Measurements from ENCODE around the gene CACNA1E. TPM values are rescaled to one million over a fixed set of nuclear protein-coding genes. Genes with fewer than 3 reads are reported as not detected.

The CACNA1E gene
- total RNA-seq, 2 donors from 2014 or later: 0.02 TPM; not detected in 1

DNA sequence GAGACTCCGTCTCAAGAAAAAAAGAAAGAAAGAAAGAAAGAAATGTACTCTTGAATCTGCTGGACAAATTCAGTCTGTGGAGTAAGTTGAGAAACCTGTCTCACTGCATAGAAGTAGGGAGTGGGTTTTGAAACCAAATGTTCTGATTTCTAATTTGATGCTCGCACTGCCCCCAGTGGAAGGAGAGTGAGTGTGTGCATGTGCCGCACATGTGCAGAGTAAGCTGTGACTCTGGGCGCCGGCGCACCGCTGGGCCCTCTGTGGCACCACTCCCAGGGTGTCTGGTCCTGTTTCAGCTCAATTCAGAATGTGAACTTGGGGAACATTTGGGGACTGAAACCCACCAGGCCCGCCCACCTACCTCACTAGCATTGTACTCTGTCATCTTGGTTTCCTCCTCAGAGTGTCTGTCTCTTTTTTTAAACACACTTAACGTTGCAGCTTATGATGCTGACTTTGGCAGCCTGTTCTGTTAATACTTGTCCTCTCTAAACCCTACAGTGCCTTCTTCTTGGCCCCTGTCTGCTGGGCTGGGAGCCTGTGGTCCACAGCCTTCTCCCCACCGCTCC is 104.6 kb downstream of the CACNA1E start:
- DNase-seq (no peak), ATAC-seq (replicated peaks in 1 of 2) (no peak)
- no peaks in the 10 kb centered on the region for H3K9me3 Mint-ChIP-seq
- H3K27me3 Mint-ChIP-seq (ENCODE audit: low read depth): peaks cover 23% of the 10 kb centered on the region
- H3K4me3 Mint-ChIP-seq: no peak overlapping the region
- no peaks in the 10 kb centered on the region for H3K36me3 Mint-ChIP-seq (ENCODE audit: insufficient read depth in 2 of 2)
- H3K4me1 Mint-ChIP-seq (ENCODE audit: low read depth): no peaks in the 10 kb centered on the region
- no peak overlapping the region for H3K27ac Mint-ChIP-seq

GRCh38 chr1:181588631-181589030 is 105.3 kb downstream of the CACNA1E start:
- Mint-ChIP-seq H3K4me3 (no peak overlapping the region), H3K36me3 (ENCODE audit: insufficient read depth in 2 of 2) (no peaks in the 10 kb centered on the region), H3K27ac (no peak overlapping the region), H3K27me3 (ENCODE audit: low read depth) (peaks cover 26% of the 10 kb centered on the region), H3K9me3 (no peaks in the 10 kb centered on the region), H3K4me1 (ENCODE audit: low read depth) (no peaks in the 10 kb centered on the region)
- DNase-seq (no peak), ATAC-seq (replicated peaks in 1 of 2) (no peak)

GRCh38 chr1:181592255-181592859 is 109.0 kb downstream of the CACNA1E start:
- H3K27me3 Mint-ChIP-seq (ENCODE audit: low read depth): peaks cover 26% of the 10 kb centered on the region
- DNase-seq (no peak), ATAC-seq (replicated peaks in 1 of 2) (no peak)
- no peak overlapping the region for H3K27ac Mint-ChIP-seq
- H3K36me3 Mint-ChIP-seq (ENCODE audit: insufficient read depth in 2 of 2): no peaks in the 10 kb centered on the region
- H3K4me3 Mint-ChIP-seq: no peak overlapping the region
- H3K9me3 Mint-ChIP-seq: no peaks in the 10 kb centered on the region
- no peaks in the 10 kb centered on the region for H3K4me1 Mint-ChIP-seq (ENCODE audit: low read depth)

DNA sequence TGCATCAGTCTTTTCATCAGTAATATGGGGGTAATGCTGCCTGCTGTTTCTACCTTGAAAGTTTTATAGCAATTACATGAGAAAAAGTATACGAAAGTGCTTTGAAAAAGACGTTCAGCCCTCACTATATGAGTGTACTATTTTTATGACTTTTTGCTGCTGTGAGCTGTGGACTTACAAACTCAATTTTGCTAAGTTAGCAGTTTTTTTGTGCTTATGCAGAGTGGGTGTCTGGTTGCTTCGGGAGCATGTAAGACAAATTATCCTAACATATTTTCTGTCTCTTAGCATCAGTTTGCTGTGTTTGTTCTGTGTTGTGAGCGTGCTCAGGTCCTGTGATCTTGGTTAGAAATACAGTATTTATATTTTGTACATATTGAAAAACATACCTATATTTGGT is 109.7 kb downstream of the CACNA1E start:
- ATAC-seq (replicated peaks in 1 of 2): no peak
- Mint-ChIP-seq H3K4me3 (no peak overlapping the region), H3K9me3 (peaks cover 0 to 2% of the 10 kb centered on the region in 2 donors)

GRCh38 chr1:181594553-181594952 is 111.2 kb downstream of the CACNA1E start:
- Mint-ChIP-seq H3K36me3 (ENCODE audit: insufficient read depth in 2 of 2) (no peaks in the 10 kb centered on the region), H3K4me1 (ENCODE audit: low read depth) (no peaks in the 10 kb centered on the region), H3K4me3 (no peak overlapping the region), H3K27ac (no peak overlapping the region), H3K9me3 (peaks cover 0 to 2% of the 10 kb centered on the region in 2 donors), H3K27me3 (ENCODE audit: low read depth) (peaks cover 21% of the 10 kb centered on the region)
- no peak for DNase-seq
- ATAC-seq (replicated peaks in 1 of 2): no peak

More for the DNA sequence above, 109.7 kb downstream of the CACNA1E start:
- Mint-ChIP-seq H3K36me3 (ENCODE audit: insufficient read depth in 2 of 2) (no peaks in the 10 kb centered on the region), H3K27ac (no peak overlapping the region), H3K27me3 (ENCODE audit: low read depth) (peaks cover 26% of the 10 kb centered on the region), H3K4me1 (ENCODE audit: low read depth) (no peaks in the 10 kb centered on the region)
- no peak for DNase-seq

DNA sequence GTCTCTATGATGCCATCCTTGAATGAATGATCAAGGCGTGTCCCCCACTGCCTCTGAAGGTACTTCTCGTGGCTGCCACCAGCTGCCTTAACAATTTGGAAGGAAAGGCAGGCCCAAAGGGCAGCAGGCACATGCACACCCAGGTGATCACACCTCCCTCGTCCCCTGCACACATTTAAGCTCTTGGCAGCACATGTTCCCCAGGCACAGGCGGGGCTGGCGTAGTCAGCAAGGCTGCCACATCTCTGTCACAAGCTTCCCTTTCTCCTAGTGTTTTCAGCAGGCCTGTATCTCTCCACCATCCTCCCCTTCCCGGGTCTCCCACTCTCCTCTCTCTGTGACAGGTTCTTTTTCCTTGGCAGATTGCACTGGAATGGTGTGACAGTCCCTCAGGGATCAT is 111.9 kb downstream of the CACNA1E start:
- ATAC-seq (replicated peaks in 1 of 2): no peak
- Mint-ChIP-seq H3K27ac (no peak overlapping the region), H3K4me1 (ENCODE audit: low read depth) (no peaks in the 10 kb centered on the region), H3K36me3 (ENCODE audit: insufficient read depth in 2 of 2) (no peaks in the 10 kb centered on the region), H3K27me3 (ENCODE audit: low read depth) (peaks cover 27% of the 10 kb centered on the region), H3K4me3 (no peak overlapping the region), H3K9me3 (peaks cover 0 to 2% of the 10 kb centered on the region in 2 donors)
- no peak for DNase-seq

DNA sequence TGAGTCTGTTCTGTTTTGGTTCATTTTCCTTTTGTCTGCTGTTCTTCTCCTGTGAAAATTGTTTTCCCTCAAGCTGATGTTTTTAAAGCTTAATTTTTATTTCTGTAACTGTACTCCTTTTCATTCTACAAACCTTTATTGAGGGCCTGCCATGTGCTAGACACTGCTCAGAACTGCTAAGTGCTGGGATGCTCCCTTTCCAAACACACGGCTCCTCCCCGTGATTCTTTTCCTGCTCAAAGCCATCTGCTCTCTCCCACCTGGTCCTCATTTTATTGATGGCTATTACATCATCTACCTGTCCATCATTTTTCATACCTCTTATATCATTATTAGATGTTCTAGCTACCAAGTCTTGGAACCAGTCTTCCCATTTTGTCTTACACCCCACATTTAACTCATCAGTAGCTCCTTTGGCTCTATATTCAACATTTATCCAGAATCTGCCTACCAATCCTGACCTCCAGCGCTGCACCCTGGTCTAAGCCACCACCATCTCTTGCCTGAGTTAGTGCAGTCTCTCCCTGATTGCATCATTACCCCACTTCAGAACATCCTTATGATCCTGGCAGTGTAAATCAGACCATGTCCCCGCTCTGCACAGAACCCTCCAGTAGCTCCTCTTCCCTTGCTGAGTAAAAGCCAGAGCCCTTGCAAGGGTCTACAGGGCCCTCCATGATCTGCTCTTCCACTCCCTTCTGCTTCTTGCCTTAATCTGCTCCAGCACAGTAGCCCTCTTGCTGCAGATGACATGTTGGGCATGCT is 118.1 kb downstream of the CACNA1E start:
- H3K9me3 Mint-ChIP-seq: peaks cover 0 to 2% of the 10 kb centered on the region in 2 donors
- H3K36me3 Mint-ChIP-seq (ENCODE audit: insufficient read depth in 2 of 2): no peaks in the 10 kb centered on the region
- ATAC-seq (replicated peaks in 1 of 2): no peak
- no peak for DNase-seq
- peaks cover 12% of the 10 kb centered on the region for H3K27me3 Mint-ChIP-seq (ENCODE audit: low read depth)
- no peaks in the 10 kb centered on the region for H3K4me1 Mint-ChIP-seq (ENCODE audit: low read depth)
- no peak overlapping the region for H3K4me3 Mint-ChIP-seq
- no peak overlapping the region for H3K27ac Mint-ChIP-seq

- no peak for ATAC-seq (replicated peaks in 1 of 2)
- peaks cover 0 to 3% of the 10 kb centered on the region in 2 donors for H3K9me3 Mint-ChIP-seq
- no peak overlapping the region for H3K4me3 Mint-ChIP-seq
- DNase-seq: no peak
- H3K27me3 Mint-ChIP-seq (ENCODE audit: low read depth): peaks cover 32% of the 10 kb centered on the region
- H3K36me3 Mint-ChIP-seq (ENCODE audit: insufficient read depth in 2 of 2): no peaks in the 10 kb centered on the region
- H3K27ac Mint-ChIP-seq: no peak overlapping the region
- H3K4me1 Mint-ChIP-seq (ENCODE audit: low read depth): no peaks in the 10 kb centered on the region
Observed at GRCh38 chr1:181603735-181604410, 120.6 kb downstream of the CACNA1E start.

DNA sequence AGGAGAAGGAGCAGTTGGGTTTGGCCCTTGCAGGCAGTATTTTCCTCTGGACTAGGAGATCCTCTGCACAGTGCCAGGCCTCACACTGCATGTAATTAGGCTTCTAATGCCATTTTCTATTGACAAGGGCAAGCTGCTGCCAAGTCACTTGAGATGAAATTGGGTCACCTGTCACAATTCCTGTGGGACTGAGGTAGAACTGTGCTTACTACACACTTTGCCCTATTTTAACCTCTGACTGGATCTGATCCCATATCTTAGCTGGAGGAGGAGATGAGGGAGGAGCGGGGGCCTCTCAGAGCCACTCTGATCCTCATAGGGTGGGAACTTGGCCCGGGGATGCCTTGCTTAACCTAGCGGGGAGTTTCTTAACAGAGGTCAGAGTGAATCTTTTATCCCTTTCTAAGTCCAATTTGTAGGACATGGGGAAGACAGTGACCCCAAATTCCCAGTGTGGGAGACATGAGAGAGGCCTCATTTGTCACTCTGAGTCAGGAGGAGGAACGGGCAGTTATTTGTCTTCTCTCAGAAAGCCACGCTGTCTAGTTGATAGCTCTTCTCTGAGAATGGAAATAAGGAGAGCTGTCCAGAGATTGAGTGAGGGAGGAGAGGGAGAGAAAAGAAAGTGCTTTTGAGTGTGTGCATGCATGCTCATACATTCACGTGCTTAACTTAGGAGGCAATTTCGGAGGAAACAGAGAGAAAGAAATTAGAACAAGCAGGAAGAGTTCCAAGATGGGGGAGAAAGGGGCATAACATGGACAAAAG is 121.3 kb downstream of the CACNA1E start:
- no peak overlapping the region for H3K4me3 Mint-ChIP-seq
- DNase-seq (no peak), ATAC-seq (replicated peaks in 1 of 2) (no peak)
- H3K9me3 Mint-ChIP-seq: peaks cover 0 to 3% of the 10 kb centered on the region in 2 donors
- no peaks in the 10 kb centered on the region for H3K4me1 Mint-ChIP-seq (ENCODE audit: low read depth)
- H3K27ac Mint-ChIP-seq: no peak overlapping the region
- no peaks in the 10 kb centered on the region for H3K36me3 Mint-ChIP-seq (ENCODE audit: insufficient read depth in 2 of 2)
- peaks cover 25% of the 10 kb centered on the region for H3K27me3 Mint-ChIP-seq (ENCODE audit: low read depth)

GRCh38 chr1:181607524-181607923 is 124.2 kb downstream of the CACNA1E start:
- peaks cover 20% of the 10 kb centered on the region for H3K27me3 Mint-ChIP-seq (ENCODE audit: low read depth)
- no peak overlapping the region for H3K4me3 Mint-ChIP-seq
- H3K27ac Mint-ChIP-seq: no peak overlapping the region
- DNase-seq: no peak
- peaks cover 0 to 3% of the 10 kb centered on the region in 2 donors for H3K9me3 Mint-ChIP-seq
- no peaks in the 10 kb centered on the region for H3K4me1 Mint-ChIP-seq (ENCODE audit: low read depth)
- no peaks in the 10 kb centered on the region for H3K36me3 Mint-ChIP-seq (ENCODE audit: insufficient read depth in 2 of 2)
- no peak for ATAC-seq (replicated peaks in 1 of 2)

- peaks cover 0 to 3% of the 10 kb centered on the region in 2 donors for H3K9me3 Mint-ChIP-seq
- ATAC-seq (replicated peaks in 1 of 2): no peak
- H3K4me3 Mint-ChIP-seq: no peak overlapping the region
- no peaks in the 10 kb centered on the region for H3K4me1 Mint-ChIP-seq (ENCODE audit: low read depth)
- DNase-seq: no peak
- peaks cover 20% of the 10 kb centered on the region for H3K27me3 Mint-ChIP-seq (ENCODE audit: low read depth)
- no peaks in the 10 kb centered on the region for H3K36me3 Mint-ChIP-seq (ENCODE audit: insufficient read depth in 2 of 2)
- H3K27ac Mint-ChIP-seq: no peak overlapping the region
Observed at GRCh38 chr1:181608386-181608785, 125.1 kb downstream of the CACNA1E start.

- DNase-seq: no peak
- peaks cover 0 to 3% of the 10 kb centered on the region in 2 donors for H3K9me3 Mint-ChIP-seq
- no peak for ATAC-seq (replicated peaks in 1 of 2)
- H3K4me3 Mint-ChIP-seq: no peak overlapping the region
- no peaks in the 10 kb centered on the region for H3K36me3 Mint-ChIP-seq (ENCODE audit: insufficient read depth in 2 of 2)
- H3K4me1 Mint-ChIP-seq (ENCODE audit: low read depth): no peaks in the 10 kb centered on the region
- H3K27me3 Mint-ChIP-seq (ENCODE audit: low read depth): peaks cover 20% of the 10 kb centered on the region
- H3K27ac Mint-ChIP-seq: no peak overlapping the region
Observed at GRCh38 chr1:181608948-181609347, 125.6 kb downstream of the CACNA1E start.

Measured in activated T-cell treated with anti-CD3 and anti-CD28 coated beads, Interleukin-2, amount 50 U/mL, for 72 hours (primary cell).